ENCODE measurements around the gene ZMYND12.

ZMYND12 gene

GRCh38 chr1:42431514-42431913 is 24.3 kb downstream of the ZMYND12 start:
- Histone ChIP-seq H3K9me2 (ENCODE audit: low read depth, low read length) (no peaks in the 10 kb centered on the region), H3K4me1 (ENCODE audit: insufficient read depth, low read length, severe bottlenecking) (no peaks in the 10 kb centered on the region), H3K9ac (ENCODE audit: low read length) (no peak overlapping the region), H4K20me1 (ENCODE audit: insufficient read depth, low read length) (no peaks in the 10 kb centered on the region), H3K27me3 (ENCODE audit: insufficient read depth, low read length) (no peaks in the 10 kb centered on the region), H3K4me3 (ENCODE audit: low read depth, low read length, poor library complexity, severe bottlenecking) (no peak overlapping the region), H3F3A (ENCODE audit: insufficient read depth, low read length) (no peaks in the 10 kb centered on the region), H3K36me3 (ENCODE audit: insufficient read depth, low read length) (no peaks in the 10 kb centered on the region), H3K79me2 (ENCODE audit: insufficient read depth, low read length) (no peaks in the 10 kb centered on the region), H3K4me2 (ENCODE audit: low read length) (no peak overlapping the region), H2AFZ (ENCODE audit: low read length) (no peak overlapping the region), H3K27ac (ENCODE audit: low read depth, low read length, poor library complexity, severe bottlenecking) (no peak overlapping the region), H3K9me3 (ENCODE audit: low read length) (no peaks in the 10 kb centered on the region)
- TF ChIP-seq CTCF (IDR thresholded peaks at IDR 0.05; ENCODE audit: low read length) (no peak), EZH2 (IDR thresholded peaks at IDR 0.05; ENCODE audit: borderline replicate concordance, low read length) (no peak)

GRCh38 chr1:42430286-42431135 is 25.3 kb downstream of the ZMYND12 start:
- Histone ChIP-seq H2AFZ (ENCODE audit: low read length) (no peak overlapping the region), H3K9ac (ENCODE audit: low read length) (no peak overlapping the region), H3K4me1 (ENCODE audit: insufficient read depth, low read length, severe bottlenecking) (no peaks in the 10 kb centered on the region), H3K27me3 (ENCODE audit: insufficient read depth, low read length) (0 out of 2 replicates have a peak, but pooled peaks cover 2% of the 10 kb centered on the region), H3K9me3 (ENCODE audit: low read length) (no peaks in the 10 kb centered on the region), H3K79me2 (ENCODE audit: insufficient read depth, low read length) (no peaks in the 10 kb centered on the region), H3K4me2 (ENCODE audit: low read length) (no peak overlapping the region), H3K4me3 (ENCODE audit: low read depth, low read length, poor library complexity, severe bottlenecking) (no peak overlapping the region), H3K9me2 (ENCODE audit: low read depth, low read length) (no peaks in the 10 kb centered on the region), H4K20me1 (ENCODE audit: insufficient read depth, low read length) (no peaks in the 10 kb centered on the region), H3K27ac (ENCODE audit: low read depth, low read length, poor library complexity, severe bottlenecking) (no peak overlapping the region), H3K36me3 (ENCODE audit: insufficient read depth, low read length) (no peaks in the 10 kb centered on the region), H3F3A (ENCODE audit: insufficient read depth, low read length) (no peaks in the 10 kb centered on the region)
- no peak for TF ChIP-seq CTCF (IDR thresholded peaks at IDR 0.05; ENCODE audit: low read length)

- Histone ChIP-seq H3K27ac (ENCODE audit: low read depth, low read length, poor library complexity, severe bottlenecking) (no peak overlapping the region), H3K79me2 (ENCODE audit: insufficient read depth, low read length) (no peaks in the 10 kb centered on the region), H3K4me2 (ENCODE audit: low read length) (no peak overlapping the region), H3K9me2 (ENCODE audit: low read depth, low read length) (no peaks in the 10 kb centered on the region), H4K20me1 (ENCODE audit: insufficient read depth, low read length) (no peaks in the 10 kb centered on the region), H3F3A (ENCODE audit: insufficient read depth, low read length) (no peaks in the 10 kb centered on the region), H3K27me3 (ENCODE audit: insufficient read depth, low read length) (peaks cover 6% of the 10 kb centered on the region; the same call in 1 of the 2 replicates), H3K36me3 (ENCODE audit: insufficient read depth, low read length) (no peaks in the 10 kb centered on the region), H3K9me3 (ENCODE audit: low read length) (no peaks in the 10 kb centered on the region), H3K4me3 (ENCODE audit: low read depth, low read length, poor library complexity, severe bottlenecking) (no peak overlapping the region), H3K4me1 (ENCODE audit: insufficient read depth, low read length, severe bottlenecking) (peaks cover 3% of the 10 kb centered on the region), H3K9ac (ENCODE audit: low read length) (no peak overlapping the region), H2AFZ (ENCODE audit: low read length) (no peak overlapping the region)
- TF ChIP-seq CTCF (IDR thresholded peaks at IDR 0.05; ENCODE audit: low read length) (no peak), EZH2 (IDR thresholded peaks at IDR 0.05; ENCODE audit: borderline replicate concordance, low read length) (no peak)
Observed at GRCh38 chr1:42429603-42430002, 26.2 kb downstream of the ZMYND12 start.
